ENCODE data around the gene PTPRG. TPM values are rescaled to one million over a fixed set of nuclear protein-coding genes. Genes with fewer than 3 reads are reported as not detected.

PTPRG gene
- total and polyA plus RNA-seq, 2 experiments from 2014 or later: 24.4 to 131 TPM

DNA sequence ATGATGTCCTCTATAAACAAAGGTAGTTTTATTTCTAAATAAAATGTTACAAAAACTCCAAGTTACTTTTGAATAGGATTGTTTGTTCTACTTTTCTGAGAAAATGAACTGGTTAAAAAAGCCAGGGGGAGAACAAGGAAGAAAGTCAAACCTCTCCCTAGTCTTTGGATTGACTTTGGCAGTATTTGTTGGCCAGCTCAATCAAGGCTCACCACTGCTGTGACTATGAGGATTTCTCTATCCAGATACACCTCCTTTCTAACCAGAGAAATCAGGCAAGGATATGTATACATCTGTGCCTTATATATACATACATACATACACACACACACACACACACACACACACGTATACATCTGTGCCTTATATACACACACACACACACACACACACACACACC is 704.2 kb downstream of the PTPRG start:
- no peak for DNase-seq (ENCODE audit: low spot score)
- no peaks in the 10 kb centered on the region for H3K27me3 ChIP-seq (ENCODE audit: insufficient read depth)
- peaks cover 8% of the 10 kb centered on the region for H3K4me1 Mint-ChIP-seq
- no peak overlapping the region for H3K27ac ChIP-seq (ENCODE audit: low read depth)
- H3K27me3 Mint-ChIP-seq (ENCODE audit: insufficient read depth, low read depth, poor library complexity): no peaks in the 10 kb centered on the region
- no peak overlapping the region for H3K27ac Mint-ChIP-seq
- H3K79me2 ChIP-seq (replicated peaks; ENCODE audit: insufficient read depth): no peaks in the 10 kb centered on the region
- no peak for ATAC-seq
- no peak overlapping the region for H3K4me3 ChIP-seq
- H3K9me2 ChIP-seq (ENCODE audit: insufficient read depth): no peaks in the 10 kb centered on the region
- peaks cover 12% of the 10 kb centered on the region; the same call in 1 of the 2 replicates for H3K4me1 ChIP-seq (ENCODE audit: insufficient read depth)
- H3K36me3 Mint-ChIP-seq (ENCODE audit: low read depth): peaks cover 28% of the 10 kb centered on the region
- no peak overlapping the region for H3K4me3 Mint-ChIP-seq
- no peak overlapping the region for H3K4me2 ChIP-seq
- H3K9me3 Mint-ChIP-seq: no peaks in the 10 kb centered on the region
- TF ChIP-seq NANOG (IDR thresholded peaks at IDR 0.05; ENCODE audit: borderline replicate concordance) (no peak), ZNF331 (CRISPR knock-in tag; IDR thresholded peaks at IDR 0.05; ENCODE audit: low read depth) (no peak), JUNB (IDR thresholded peaks at IDR 0.05; ENCODE audit: unreplicated experiment) (no peak), ZNF114 (CRISPR knock-in tag; IDR thresholded peaks at IDR 0.05) (no peak)
- TF ChIP-seq, protein P1, sequence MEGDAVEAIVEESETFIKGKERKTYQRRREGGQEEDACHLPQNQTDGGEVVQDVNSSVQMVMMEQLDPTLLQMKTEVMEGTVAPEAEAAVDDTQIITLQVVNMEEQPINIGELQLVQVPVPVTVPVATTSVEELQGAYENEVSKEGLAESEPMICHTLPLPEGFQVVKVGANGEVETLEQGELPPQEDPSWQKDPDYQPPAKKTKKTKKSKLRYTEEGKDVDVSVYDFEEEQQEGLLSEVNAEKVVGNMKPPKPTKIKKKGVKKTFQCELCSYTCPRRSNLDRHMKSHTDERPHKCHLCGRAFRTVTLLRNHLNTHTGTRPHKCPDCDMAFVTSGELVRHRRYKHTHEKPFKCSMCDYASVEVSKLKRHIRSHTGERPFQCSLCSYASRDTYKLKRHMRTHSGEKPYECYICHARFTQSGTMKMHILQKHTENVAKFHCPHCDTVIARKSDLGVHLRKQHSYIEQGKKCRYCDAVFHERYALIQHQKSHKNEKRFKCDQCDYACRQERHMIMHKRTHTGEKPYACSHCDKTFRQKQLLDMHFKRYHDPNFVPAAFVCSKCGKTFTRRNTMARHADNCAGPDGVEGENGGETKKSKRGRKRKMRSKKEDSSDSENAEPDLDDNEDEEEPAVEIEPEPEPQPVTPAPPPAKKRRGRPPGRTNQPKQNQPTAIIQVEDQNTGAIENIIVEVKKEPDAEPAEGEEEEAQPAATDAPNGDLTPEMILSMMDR (conservative IDR thresholded peaks at IDR 0.05; ENCODE audit: low read depth in 2 of 2): no peak
- TF ChIP-seq, protein P2, sequence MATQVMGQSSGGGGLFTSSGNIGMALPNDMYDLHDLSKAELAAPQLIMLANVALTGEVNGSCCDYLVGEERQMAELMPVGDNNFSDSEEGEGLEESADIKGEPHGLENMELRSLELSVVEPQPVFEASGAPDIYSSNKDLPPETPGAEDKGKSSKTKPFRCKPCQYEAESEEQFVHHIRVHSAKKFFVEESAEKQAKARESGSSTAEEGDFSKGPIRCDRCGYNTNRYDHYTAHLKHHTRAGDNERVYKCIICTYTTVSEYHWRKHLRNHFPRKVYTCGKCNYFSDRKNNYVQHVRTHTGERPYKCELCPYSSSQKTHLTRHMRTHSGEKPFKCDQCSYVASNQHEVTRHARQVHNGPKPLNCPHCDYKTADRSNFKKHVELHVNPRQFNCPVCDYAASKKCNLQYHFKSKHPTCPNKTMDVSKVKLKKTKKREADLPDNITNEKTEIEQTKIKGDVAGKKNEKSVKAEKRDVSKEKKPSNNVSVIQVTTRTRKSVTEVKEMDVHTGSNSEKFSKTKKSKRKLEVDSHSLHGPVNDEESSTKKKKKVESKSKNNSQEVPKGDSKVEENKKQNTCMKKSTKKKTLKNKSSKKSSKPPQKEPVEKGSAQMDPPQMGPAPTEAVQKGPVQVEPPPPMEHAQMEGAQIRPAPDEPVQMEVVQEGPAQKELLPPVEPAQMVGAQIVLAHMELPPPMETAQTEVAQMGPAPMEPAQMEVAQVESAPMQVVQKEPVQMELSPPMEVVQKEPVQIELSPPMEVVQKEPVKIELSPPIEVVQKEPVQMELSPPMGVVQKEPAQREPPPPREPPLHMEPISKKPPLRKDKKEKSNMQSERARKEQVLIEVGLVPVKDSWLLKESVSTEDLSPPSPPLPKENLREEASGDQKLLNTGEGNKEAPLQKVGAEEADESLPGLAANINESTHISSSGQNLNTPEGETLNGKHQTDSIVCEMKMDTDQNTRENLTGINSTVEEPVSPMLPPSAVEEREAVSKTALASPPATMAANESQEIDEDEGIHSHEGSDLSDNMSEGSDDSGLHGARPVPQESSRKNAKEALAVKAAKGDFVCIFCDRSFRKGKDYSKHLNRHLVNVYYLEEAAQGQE (IDR thresholded peaks at IDR 0.05; ENCODE audit: unreplicated experiment): no peak
- no peaks in the 10 kb centered on the region for H3F3A ChIP-seq (replicated peaks; ENCODE audit: low read depth)
- no peaks in the 10 kb centered on the region; the same call in 1 of the 2 replicates for H4K20me1 ChIP-seq (replicated peaks; ENCODE audit: insufficient read depth)
- H2AFZ ChIP-seq: no peak overlapping the region
- H3K36me3 ChIP-seq (ENCODE audit: insufficient read depth): peaks cover 13% of the 10 kb centered on the region; the same call in 1 of the 2 replicates

DNA sequence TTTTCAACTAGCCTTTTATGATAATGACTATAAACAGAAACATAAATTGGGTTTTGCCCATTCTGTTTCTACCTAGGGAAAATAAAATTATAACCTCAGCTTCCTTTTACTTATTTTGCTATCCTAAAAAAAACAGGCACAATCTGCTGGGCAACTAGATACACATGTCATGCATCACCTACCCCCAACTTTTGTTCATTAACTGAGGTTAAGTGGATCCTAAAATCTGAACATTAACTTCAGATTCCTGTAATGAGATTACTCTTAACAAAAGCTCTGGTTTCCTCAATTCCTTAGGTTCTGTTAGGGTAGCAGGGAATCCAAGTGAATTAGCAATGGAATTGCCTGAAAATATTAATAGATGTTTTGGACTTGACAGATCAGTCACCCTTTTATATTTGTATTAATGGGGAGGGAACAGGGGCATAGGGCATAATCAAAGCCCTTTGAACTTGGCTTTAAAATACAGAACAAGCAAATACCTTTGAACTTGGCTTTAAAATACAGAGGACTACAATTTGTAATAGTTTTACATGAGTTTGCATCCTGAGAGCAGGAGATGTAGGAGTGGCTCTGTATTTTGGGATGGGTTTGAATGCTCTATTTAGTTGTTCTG is 705.4 kb downstream of the PTPRG start:
- ATAC-seq: no peak
- Histone ChIP-seq H3F3A (replicated peaks; ENCODE audit: low read depth) (no peaks in the 10 kb centered on the region), H4K20me1 (replicated peaks; ENCODE audit: insufficient read depth) (no peaks in the 10 kb centered on the region; the same call in 1 of the 2 replicates), H3K9me2 (ENCODE audit: insufficient read depth) (no peaks in the 10 kb centered on the region), H3K27me3 (ENCODE audit: insufficient read depth) (no peaks in the 10 kb centered on the region), H3K4me1 (ENCODE audit: insufficient read depth) (peaks cover under 1% of the 10 kb centered on the region; the same call in 1 of the 2 replicates), H3K27ac (ENCODE audit: low read depth) (no peak overlapping the region), H3K36me3 (ENCODE audit: insufficient read depth) (peaks cover 13% of the 10 kb centered on the region; the same call in 1 of the 2 replicates), H3K4me3 (no peak overlapping the region), H2AFZ (no peak overlapping the region), H3K4me2 (no peak overlapping the region), H3K79me2 (replicated peaks; ENCODE audit: insufficient read depth) (no peaks in the 10 kb centered on the region)
- Mint-ChIP-seq H3K27ac (peak overlapping the region; percentile 36; the same call in 1 of the 2 replicates), H3K9me3 (no peaks in the 10 kb centered on the region), H3K27me3 (ENCODE audit: insufficient read depth, low read depth, poor library complexity) (peaks cover 2% of the 10 kb centered on the region), H3K4me3 (no peak overlapping the region), H3K4me1 (no peaks in the 10 kb centered on the region), H3K36me3 (ENCODE audit: low read depth) (peaks cover 33% of the 10 kb centered on the region)
- DNase-seq (ENCODE audit: low spot score): no peak
- TF ChIP-seq, protein P3, sequence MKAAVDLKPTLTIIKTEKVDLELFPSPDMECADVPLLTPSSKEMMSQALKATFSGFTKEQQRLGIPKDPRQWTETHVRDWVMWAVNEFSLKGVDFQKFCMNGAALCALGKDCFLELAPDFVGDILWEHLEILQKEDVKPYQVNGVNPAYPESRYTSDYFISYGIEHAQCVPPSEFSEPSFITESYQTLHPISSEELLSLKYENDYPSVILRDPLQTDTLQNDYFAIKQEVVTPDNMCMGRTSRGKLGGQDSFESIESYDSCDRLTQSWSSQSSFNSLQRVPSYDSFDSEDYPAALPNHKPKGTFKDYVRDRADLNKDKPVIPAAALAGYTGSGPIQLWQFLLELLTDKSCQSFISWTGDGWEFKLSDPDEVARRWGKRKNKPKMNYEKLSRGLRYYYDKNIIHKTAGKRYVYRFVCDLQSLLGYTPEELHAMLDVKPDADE (IDR thresholded peaks at IDR 0.05): no peak
- TF ChIP-seq CREB1 (CRISPR knock-in tag; IDR thresholded peaks at IDR 0.05; ENCODE audit: low read depth) (no peak), ZNF114 (CRISPR knock-in tag; IDR thresholded peaks at IDR 0.05) (no peak), JUNB (IDR thresholded peaks at IDR 0.05; ENCODE audit: unreplicated experiment) (no peak), EZH2 (IDR thresholded peaks at IDR 0.05; ENCODE audit: low read depth, unreplicated experiment) (no peak), POLR2AphosphoS5 (IDR thresholded peaks at IDR 0.05; ENCODE audit: low read depth) (no peak), STAT1 (IDR thresholded peaks at IDR 0.05; ENCODE audit: unreplicated experiment) (no peak), EZH2phosphoT487 (IDR thresholded peaks at IDR 0.05; ENCODE audit: unreplicated experiment) (no peak)
- TF ChIP-seq, protein P2 (IDR thresholded peaks at IDR 0.05; ENCODE audit: unreplicated experiment): no peak

All from GM23338 (cell line).